GM18505 (cell line): ENCODE measurements around the gene FAM114A1.

ENCODE experiments used
- ATAC-seq: cut with Tn5 transposase; IDR thresholded peaks from one replicate; pipeline ENCODE4 v1.9.1; 2021; ENCODE audit not compliant: unreplicated experiment
- POLR2A ChIP-seq: IDR thresholded peaks from 4 replicates; pipeline ENCODE4 v1.6.1; 2011; ENCODE audit warnings: borderline replicate concordance; ENCODE audit not compliant: insufficient read depth, insufficient read length; ENCODE audit errors: extremely low read depth

Gene FAM114A1

GRCh38 chr4:38964942-38965775 is 97.6 kb downstream of the FAM114A1 start:
- TF ChIP-seq POLR2A = no peak
- ATAC-seq = no peak

GRCh38 chr4:38965866-38966265 is 98.3 kb downstream of the FAM114A1 start:
- ATAC-seq = no peak
- TF ChIP-seq POLR2A = no peak

- no peak for ATAC-seq
- no peak for TF ChIP-seq POLR2A
Measured at GRCh38 chr4:38967260-38968095, 99.9 kb downstream of the FAM114A1 start.

GRCh38 chr4:38968668-38969067 is 101.1 kb downstream of the FAM114A1 start:
- ATAC-seq = no peak
- TF ChIP-seq POLR2A = no peak

GRCh38 chr4:38976308-38976707 is 108.7 kb downstream of the FAM114A1 start:
- no peak for TF ChIP-seq POLR2A
- no peak for ATAC-seq

- no peak for ATAC-seq
- no peak for TF ChIP-seq POLR2A
Measured at GRCh38 chr4:38979081-38979480, 111.5 kb downstream of the FAM114A1 start.

GRCh38 chr4:38979511-38980230 is 112.1 kb downstream of the FAM114A1 start:
- ATAC-seq = no peak
- TF ChIP-seq POLR2A = no peak

- no peak for TF ChIP-seq POLR2A
- ATAC-seq = no peak
Measured at GRCh38 chr4:38980903-38981676, 113.5 kb downstream of the FAM114A1 start.

GRCh38 chr4:38982361-38983095 is 114.9 kb downstream of the FAM114A1 start:
- no peak for TF ChIP-seq POLR2A
- ATAC-seq = no peak

- TF ChIP-seq POLR2A = no peak
- no peak for ATAC-seq
Measured at GRCh38 chr4:38983291-38983690, 115.7 kb downstream of the FAM114A1 start.

GRCh38 chr4:38983787-38984598 is 116.4 kb downstream of the FAM114A1 start:
- no peak for TF ChIP-seq POLR2A
- no peak for ATAC-seq

- no peak for ATAC-seq
- TF ChIP-seq POLR2A = no peak
Measured at GRCh38 chr4:38985410-38986100, 117.9 kb downstream of the FAM114A1 start.
